SU-DHL-6 (cell line): Measurements from ENCODE around the gene RETREG1.
"Not testable (repeated sequence)": the region's sequence is repeated elsewhere in the genome, so short reads cannot be mapped to it uniquely, and the experiment has no call there.

Experiments used
- H2AFZ ChIP-seq: fragments of 200-600 bp; sonication (generic); 2 replicates; pipeline ENCODE4 v1.6.1; 2014; ENCODE audit warnings: low read depth, mild to moderate bottlenecking, moderate library complexity, mixed read lengths, antibody characterized with exemption, low read length; ENCODE audit not compliant: severe bottlenecking
- H3F3A ChIP-seq: fragments of 200-600 bp; shearing (Covaris generic); 2 replicates; pipeline ENCODE4 v1.6.0; 2016; ENCODE audit warnings: antibody characterized with exemption, mild to moderate bottlenecking; ENCODE audit not compliant: insufficient read depth
- H3K27ac ChIP-seq: fragments of 200-600 bp; sonication (generic); 2 replicates; pipeline ENCODE4 v1.5.1; 2016; ENCODE audit warnings: low read depth, mild to moderate bottlenecking, low read length, moderate library complexity, mixed read lengths
- H3K27me3 ChIP-seq: fragments of 200-600 bp; sonication (generic), shearing (Covaris generic); 2 replicates; pipeline ENCODE4 v1.6.0; 2014; ENCODE audit warnings: mild to moderate bottlenecking, low read length
- H3K36me3 ChIP-seq: fragments of 200-600 bp; sonication (generic); 2 replicates; pipeline ENCODE4 v1.6.1; 2014; ENCODE audit warnings: mild to moderate bottlenecking, low read length, mixed read lengths
- H3K4me2 ChIP-seq: fragments of 300-600, 200-600 bp; shearing (Covaris generic), sonication (generic); 2 replicates; pipeline ENCODE4 v1.6.0; 2014; ENCODE audit warnings: low read length, low read depth, mild to moderate bottlenecking; ENCODE audit not compliant: poor library complexity, severe bottlenecking
- H3K4me3 ChIP-seq: fragments of 200-600 bp; sonication (generic); 2 replicates; pipeline ENCODE4 v1.5.1; 2014; ENCODE audit warnings: antibody characterized with exemption, low read length, mild to moderate bottlenecking, mixed read lengths; ENCODE audit not compliant: insufficient read depth, poor library complexity, severe bottlenecking
- H3K79me2 ChIP-seq: fragments of 200-600 bp; sonication (generic); 2 replicates; pipeline ENCODE4 v1.6.1; 2014; ENCODE audit warnings: mild to moderate bottlenecking, low read length, moderate library complexity; ENCODE audit not compliant: insufficient read depth
- H3K9ac ChIP-seq: fragments of 200-600 bp; sonication (generic); 2 replicates; pipeline ENCODE4 v1.7.0; 2014; ENCODE audit warnings: mild to moderate bottlenecking, low read length
- H3K9me2 ChIP-seq: fragments of 200-600 bp; sonication (generic); replicated peaks from 2 replicates; pipeline ENCODE4 v1.6.1; 2014; ENCODE audit warnings: low read length; ENCODE audit not compliant: insufficient read depth
- H3K9me3 ChIP-seq: fragments of 200-600 bp; sonication (generic); 2 replicates; pipeline ENCODE4 v1.6.1; 2014; ENCODE audit warnings: low read length, mixed read lengths; ENCODE audit not compliant: insufficient read depth
- H4K20me1 ChIP-seq: fragments of 200-600 bp; sonication (generic); 2 replicates; pipeline ENCODE4 v1.6.1; 2014; ENCODE audit warnings: low read depth, mild to moderate bottlenecking, antibody characterized with exemption, low read length, moderate library complexity, mixed read lengths
- CTCF ChIP-seq: fragments of 200-600 bp; sonication (generic); IDR thresholded peaks from one replicate; pipeline ENCODE4 v1.5.1; 2017; ENCODE audit warnings: antibody characterized with exemption, mild to moderate bottlenecking, low read length, moderate library complexity; ENCODE audit not compliant: insufficient read depth, poor library complexity, severe bottlenecking
- EZH2phosphoT487 ChIP-seq: fragments of 200-600 bp; sonication (generic), shearing (Covaris generic); conservative IDR thresholded peaks from 2 replicates; pipeline ENCODE4 v1.6.1; 2018; ENCODE audit warnings: mild to moderate bottlenecking, antibody characterized with exemption, low read length, moderate library complexity, mixed read lengths

The RETREG1 gene

GRCh38 chr5:16450163-16450562 lies 166.6 kb downstream of the RETREG1 start:
- Histone ChIP-seq H2AFZ (no peak overlapping the region), H3K27me3 (no peaks in the 10 kb centered on the region), H3K4me3 (no peak overlapping the region), H3F3A (no peaks in the 10 kb centered on the region), H3K79me2 (peaks cover 15% of the 10 kb centered on the region), H3K9ac (no peak overlapping the region), H3K27ac (no peak overlapping the region), H3K9me3 (no peaks in the 10 kb centered on the region), H3K4me2 (no peak overlapping the region), H4K20me1 (peaks cover 7% of the 10 kb centered on the region; the same call in 1 of the 2 replicates), H3K9me2 (no peaks in the 10 kb centered on the region), H3K36me3 (peaks cover 49% of the 10 kb centered on the region)
- TF ChIP-seq CTCF (no peak), EZH2phosphoT487 (no peak)

- Histone ChIP-seq H3K9me2 (no peaks in the 10 kb centered on the region), H3K9ac (no peak overlapping the region), H3K27me3 (no peaks in the 10 kb centered on the region), H3K36me3 (peaks cover 27% of the 10 kb centered on the region), H3K4me3 (no peak overlapping the region), H3K27ac (no peak overlapping the region), H3K9me3 (no peaks in the 10 kb centered on the region), H2AFZ (no peak overlapping the region), H4K20me1 (no peaks in the 10 kb centered on the region), H3K79me2 (no peaks in the 10 kb centered on the region), H3K4me2 (no peak overlapping the region), H3F3A (no peaks in the 10 kb centered on the region)
- no peak for TF ChIP-seq CTCF
- no peak for TF ChIP-seq EZH2phosphoT487
Measured at GRCh38 chr5:16446993-16447392, 169.8 kb downstream of the RETREG1 start.

GRCh38 chr5:16437977-16438376 lies 178.8 kb downstream of the RETREG1 start:
- no peaks in the 10 kb centered on the region for H3K27me3 ChIP-seq
- H3K79me2 ChIP-seq: no peaks in the 10 kb centered on the region
- no peaks in the 10 kb centered on the region for H3K9me2 ChIP-seq
- H2AFZ ChIP-seq: no peak overlapping the region
- H3K9ac ChIP-seq: no peak overlapping the region
- H3K4me3 ChIP-seq: no peak overlapping the region
- no peak for TF ChIP-seq CTCF
- TF ChIP-seq EZH2phosphoT487: no peak
- H3K36me3 ChIP-seq: no peaks in the 10 kb centered on the region
- H3K27ac ChIP-seq: no peak overlapping the region
- H3K9me3 ChIP-seq: no peaks in the 10 kb centered on the region
- H4K20me1 ChIP-seq: no peaks in the 10 kb centered on the region
- H3K4me2 ChIP-seq: no peak overlapping the region
- no peaks in the 10 kb centered on the region for H3F3A ChIP-seq

GRCh38 chr5:16436065-16436682 lies 180.6 kb downstream of the RETREG1 start:
- not testable (repeated sequence) for H3K4me2 ChIP-seq, H3K4me3 ChIP-seq, H3K36me3 ChIP-seq, H3K9ac ChIP-seq, H3K9me3 ChIP-seq, H3K9me2 ChIP-seq, H3K79me2 ChIP-seq, H3K27me3 ChIP-seq, H3K27ac ChIP-seq, H3F3A ChIP-seq, H4K20me1 ChIP-seq, H2AFZ ChIP-seq
